Erythroblast (primary cell): Measurements from ENCODE around the gene C16orf95.

Source experiments
- DNase-seq, 2 experiments: peaks; one replicate each; lab custom pipeline; 2025; lab: John Stamatoyannopoulos, UW
- GATA1 ChIP-seq: IDR thresholded peaks from 2 replicates; pipeline ENCODE4 v1.6.1; 2011; ENCODE audit warnings: low read depth, mild to moderate bottlenecking, control low read depth, low read length, moderate library complexity
- POLR2A ChIP-seq: IDR thresholded peaks from 2 replicates; pipeline ENCODE4 v1.6.1; 2011; ENCODE audit warnings: mild to moderate bottlenecking, low read length

The C16orf95 gene

GRCh38 chr16:87333101-87333500 is 15.9 kb upstream of the C16orf95 start:
- no peak for TF ChIP-seq POLR2A
- TF ChIP-seq GATA1 = no peak
- DNase-seq = no peak

- no peak for DNase-seq
These were observed 15.0 kb upstream of the C16orf95 start for GRCh38 chr16:87332150-87332549.

GRCh38 chr16:87331241-87331801 is 14.1 kb upstream of the C16orf95 start:
- DNase-seq = no peak
- TF ChIP-seq POLR2A (no peak), GATA1 (no peak)

More at GRCh38 chr16:87332150-87332549, 15.0 kb upstream of the C16orf95 start:
- TF ChIP-seq POLR2A (no peak), GATA1 (no peak)

- TF ChIP-seq POLR2A (no peak), GATA1 (no peak)
- DNase-seq = no peak
These were observed 13.5 kb upstream of the C16orf95 start for GRCh38 chr16:87330646-87331045.

GRCh38 chr16:87330257-87330624 is 13.0 kb upstream of the C16orf95 start:
- no peak for DNase-seq
- TF ChIP-seq GATA1 = no peak
- no peak for TF ChIP-seq POLR2A

- DNase-seq = no peak
These were observed 12.5 kb upstream of the C16orf95 start for GRCh38 chr16:87329436-87330256.

GRCh38 chr16:87328846-87329245 is 11.7 kb upstream of the C16orf95 start:
- TF ChIP-seq POLR2A (no peak), GATA1 (no peak)
- DNase-seq = no peak

More at GRCh38 chr16:87329436-87330256, 12.5 kb upstream of the C16orf95 start:
- TF ChIP-seq POLR2A (no peak), GATA1 (no peak)

- no peak for TF ChIP-seq POLR2A
- no peak for TF ChIP-seq GATA1
- DNase-seq = no peak
These were observed 10.8 kb upstream of the C16orf95 start for GRCh38 chr16:87327798-87328495.

- no peak for DNase-seq
- TF ChIP-seq POLR2A (no peak), GATA1 (no peak)
These were observed 9.0 kb upstream of the C16orf95 start for GRCh38 chr16:87326151-87326571.

GRCh38 chr16:87325423-87325858 is 8.2 kb upstream of the C16orf95 start:
- TF ChIP-seq GATA1 = no peak
- TF ChIP-seq POLR2A = no peak
- no peak for DNase-seq

- DNase-seq = peak; percentile 48 to 64
- TF ChIP-seq POLR2A (no peak), GATA1 (no peak)
These were observed 7.5 kb upstream of the C16orf95 start for GRCh38 chr16:87324411-87325275.

- TF ChIP-seq GATA1 (no peak), POLR2A (no peak)
- no peak for DNase-seq
These were observed 6.7 kb upstream of the C16orf95 start for GRCh38 chr16:87323727-87324410.
